ENCODE data around the gene SPI1.

SPI1 gene

DNA sequence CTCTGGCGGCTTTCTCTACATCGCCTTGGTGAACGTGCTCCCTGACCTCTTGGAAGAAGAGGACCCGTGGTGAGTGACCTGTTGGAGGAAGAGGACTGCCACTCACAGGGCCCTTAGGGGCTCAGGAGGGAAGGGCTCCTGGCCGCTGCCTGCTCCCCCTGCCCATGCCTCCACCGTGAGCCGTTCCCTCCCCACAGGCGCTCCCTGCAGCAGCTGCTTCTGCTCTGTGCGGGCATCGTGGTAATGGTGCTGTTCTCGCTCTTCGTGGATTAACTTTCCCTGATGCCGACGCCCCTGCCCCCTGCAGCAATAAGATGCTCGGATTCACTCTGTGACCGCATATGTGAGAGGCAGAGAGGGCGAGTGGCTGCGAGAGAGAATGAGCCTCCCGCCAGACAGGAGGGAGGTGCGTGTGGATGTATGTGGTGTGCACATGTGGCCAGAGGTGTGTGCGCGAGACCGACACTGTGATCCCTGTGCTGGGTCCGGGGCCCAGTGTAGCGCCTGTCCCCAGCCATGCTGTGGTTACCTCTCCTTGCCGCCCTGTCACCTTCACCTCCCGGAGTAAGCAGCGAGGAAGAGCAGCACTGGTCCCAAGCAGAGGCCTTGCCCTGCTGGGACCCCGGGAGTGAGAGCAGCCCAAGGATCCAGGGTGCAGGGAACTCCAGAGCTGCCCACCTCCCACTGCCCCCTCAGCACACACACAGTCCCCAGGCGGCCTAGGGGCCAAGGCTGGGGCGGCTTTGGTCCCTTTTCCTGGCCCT is 36.9 kb upstream of the SPI1 start:
- no peaks in the 10 kb centered on the region for H3K4me1 ChIP-seq (ENCODE audit: control insufficient read depth, low read length)
- H3K4me2 ChIP-seq (ENCODE audit: low read length) = no peak overlapping the region
- H3K9me2 ChIP-seq (replicated peaks; ENCODE audit: control insufficient read depth, low read length) = no peaks in the 10 kb centered on the region
- H3K36me3 ChIP-seq (ENCODE audit: control insufficient read depth, low read length) = peaks cover 34% of the 10 kb centered on the region
- H3K79me2 ChIP-seq (ENCODE audit: control insufficient read depth, low read length) = no peaks in the 10 kb centered on the region
- no peaks in the 10 kb centered on the region for H3K27me3 ChIP-seq (ENCODE audit: control insufficient read depth, low read length)
- no peak overlapping the region for H3K27ac ChIP-seq (ENCODE audit: low read depth, low read length)
- H3F3A ChIP-seq (ENCODE audit: control insufficient read depth, insufficient read depth) = 0 out of 2 replicates have a peak, but pooled peaks cover 2% of the 10 kb centered on the region
- no peak overlapping the region for H3K4me3 ChIP-seq (ENCODE audit: low read length)
- no peaks in the 10 kb centered on the region for H4K20me1 ChIP-seq (ENCODE audit: control insufficient read depth, insufficient read depth, low read depth, low read length)
- TF ChIP-seq CTCF (IDR thresholded peaks at IDR 0.05; ENCODE audit: low read depth, low read length, poor library complexity, severe bottlenecking) = no peak
- no peak for TF ChIP-seq EZH2phosphoT487 (IDR thresholded peaks at IDR 0.05; ENCODE audit: borderline replicate concordance, low read length)
- H3K9me3 ChIP-seq (ENCODE audit: control insufficient read depth, insufficient read depth, low read length) = no peaks in the 10 kb centered on the region

DNA sequence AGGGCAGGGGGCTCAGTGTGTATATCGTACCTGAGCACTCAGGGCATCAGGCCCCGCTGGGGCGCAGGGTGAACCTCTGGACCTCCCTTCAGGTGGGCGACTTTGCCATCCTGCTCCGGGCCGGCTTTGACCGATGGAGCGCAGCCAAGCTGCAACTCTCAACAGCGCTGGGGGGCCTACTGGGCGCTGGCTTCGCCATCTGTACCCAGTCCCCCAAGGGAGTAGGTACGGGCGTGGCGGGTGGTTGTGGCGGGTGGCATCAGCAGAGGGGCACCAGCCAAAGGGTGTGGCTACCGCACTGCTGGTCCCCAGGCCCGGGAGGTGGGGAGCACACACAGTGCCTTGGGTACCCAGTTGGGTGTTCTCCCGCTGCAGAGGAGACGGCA is 36.3 kb upstream of the SPI1 start:
- Histone ChIP-seq H3F3A (ENCODE audit: control insufficient read depth, insufficient read depth) (0 out of 2 replicates have a peak, but pooled peaks cover 2% of the 10 kb centered on the region), H3K9me2 (replicated peaks; ENCODE audit: control insufficient read depth, low read length) (no peaks in the 10 kb centered on the region), H3K27ac (ENCODE audit: low read depth, low read length) (no peak overlapping the region), H4K20me1 (ENCODE audit: control insufficient read depth, insufficient read depth, low read depth, low read length) (no peaks in the 10 kb centered on the region), H3K4me1 (ENCODE audit: control insufficient read depth, low read length) (no peaks in the 10 kb centered on the region), H3K79me2 (ENCODE audit: control insufficient read depth, low read length) (no peaks in the 10 kb centered on the region), H3K4me2 (ENCODE audit: low read length) (no peak overlapping the region), H3K9me3 (ENCODE audit: control insufficient read depth, insufficient read depth, low read length) (no peaks in the 10 kb centered on the region), H3K27me3 (ENCODE audit: control insufficient read depth, low read length) (no peaks in the 10 kb centered on the region), H3K36me3 (ENCODE audit: control insufficient read depth, low read length) (peaks cover 28% of the 10 kb centered on the region), H3K4me3 (ENCODE audit: low read length) (no peak overlapping the region)
- TF ChIP-seq EZH2phosphoT487 (IDR thresholded peaks at IDR 0.05; ENCODE audit: borderline replicate concordance, low read length) (no peak), CTCF (IDR thresholded peaks at IDR 0.05; ENCODE audit: low read depth, low read length, poor library complexity, severe bottlenecking) (no peak)

DNA sequence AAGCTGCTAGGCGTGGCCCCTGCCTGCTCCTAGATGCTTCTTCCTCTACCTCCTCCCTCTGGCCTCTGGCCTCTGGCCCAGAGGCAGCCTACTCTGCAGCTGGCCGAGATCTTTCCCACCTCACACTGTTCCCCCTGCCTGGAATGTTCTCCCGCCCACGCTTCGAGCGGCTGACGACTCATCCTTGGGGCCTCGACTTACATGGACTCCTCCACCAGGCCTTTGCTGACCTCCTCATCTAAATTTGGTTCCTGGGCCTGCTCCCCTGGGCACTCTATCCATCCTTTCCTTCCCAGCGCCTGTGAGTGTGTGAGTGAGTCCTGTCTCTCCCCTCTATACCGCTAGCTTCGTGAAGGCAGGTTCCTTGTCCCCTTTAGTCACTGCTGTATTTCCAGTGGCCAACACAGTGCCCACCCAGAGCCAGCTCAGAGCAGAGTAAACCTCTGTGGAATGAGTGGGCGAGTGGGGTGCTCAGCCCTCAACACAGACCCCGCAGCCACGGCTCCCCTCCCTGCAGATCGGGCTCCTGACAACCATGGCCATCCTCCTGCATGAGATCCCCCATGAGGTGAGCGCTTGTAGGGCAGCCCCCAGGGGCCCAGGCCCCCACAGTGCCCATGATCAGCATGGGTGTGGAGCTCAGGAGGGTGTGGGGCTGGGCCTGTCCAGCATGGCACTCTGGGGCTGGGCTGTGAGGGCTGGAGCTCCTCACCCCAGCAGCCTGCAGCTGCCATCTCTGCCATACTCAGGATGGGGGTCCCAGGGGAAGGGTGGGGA is 35.7 kb upstream of the SPI1 start:
- Histone ChIP-seq H3K4me1 (ENCODE audit: control insufficient read depth, low read length) (peaks cover 6% of the 10 kb centered on the region), H3K9me3 (ENCODE audit: control insufficient read depth, insufficient read depth, low read length) (no peaks in the 10 kb centered on the region), H3K27ac (ENCODE audit: low read depth, low read length) (no peak overlapping the region), H3K4me3 (ENCODE audit: low read length) (no peak overlapping the region), H3K9me2 (replicated peaks; ENCODE audit: control insufficient read depth, low read length) (no peaks in the 10 kb centered on the region), H3K79me2 (ENCODE audit: control insufficient read depth, low read length) (no peaks in the 10 kb centered on the region), H4K20me1 (ENCODE audit: control insufficient read depth, insufficient read depth, low read depth, low read length) (no peaks in the 10 kb centered on the region), H3K36me3 (ENCODE audit: control insufficient read depth, low read length) (peaks cover 25% of the 10 kb centered on the region), H3K4me2 (ENCODE audit: low read length) (no peak overlapping the region), H3F3A (ENCODE audit: control insufficient read depth, insufficient read depth) (0 out of 2 replicates have a peak, but pooled peaks cover 2% of the 10 kb centered on the region), H3K27me3 (ENCODE audit: control insufficient read depth, low read length) (no peaks in the 10 kb centered on the region)
- no peak for TF ChIP-seq CTCF (IDR thresholded peaks at IDR 0.05; ENCODE audit: low read depth, low read length, poor library complexity, severe bottlenecking)
- no peak for TF ChIP-seq EZH2phosphoT487 (IDR thresholded peaks at IDR 0.05; ENCODE audit: borderline replicate concordance, low read length)

Data from DOHH2 (cell line).